HepG2 (cell line): ENCODE data around the gene PAIP1. TPM values are rescaled to one million over a fixed set of nuclear protein-coding genes. Genes with fewer than 3 reads are reported as not detected.

Experiments used
- ATAC-seq: fragments of 200-7000 bp; cut with Tn5 transposase; 3 replicates; pipeline ENCODE4 v1.9.1; 2020; ENCODE audit warnings: mild to moderate bottlenecking, moderate library complexity
- BruUV-seq: library from RNA; stranded (reverse); fragments of 400-500 nt; replicated peaks from 2 replicates; lab custom pipeline; 2021; lab: Mats Ljungman, UMichigan
- CTCF ChIA-PET: fragments of 300-600 bp; formaldehyde crosslinking; extraction: SDS; loops from one replicate; lab custom pipeline; 2021; ENCODE audit warnings: low total read pairs, inconsistent platforms, low intra/inter-chr PET ratio; lab: Yijun Ruan, JAX
- POLR2A ChIA-PET: fragments of 350-600 bp; sonication (Branson Sonifier 250); formaldehyde crosslinking; loops from one replicate; lab custom pipeline; 2020; ENCODE audit warnings: antibody characterized with exemption, inconsistent platforms; lab: Yijun Ruan, JAX
- DNase-seq: peaks from one replicate; pipeline ENCODE4 v3.0.0-alpha.2; 2015; ENCODE audit warnings: low spot score
- FAIRE-seq: peaks from 3 replicates; lab custom pipeline; 2011; peaks lifted over from hg19 to GRCh38; lab: Jason Lieb, UNC
- H2AFZ ChIP-seq: one replicate; pipeline ENCODE4 v1.6.1; 2011; ENCODE audit warnings: low read length, inconsistent platforms
- H3K27ac ChIP-seq: fragments of 300-600 bp; 3 replicates; pipeline ENCODE4 v1.8.0; 2011; ENCODE audit warnings: mixed run types, mild to moderate bottlenecking, mixed read lengths, low read length, inconsistent platforms; ENCODE audit not compliant: insufficient read depth; ENCODE audit errors: extremely low read length
- H3K27me3 ChIP-seq, 2 experiments: fragments of 200-600 bp in 1 of 2; 2 replicates in 1 of 2; 3 replicates in 1 of 2; pipeline versions ENCODE4 v1.6.0 to v1.8.0; 2011; ENCODE audit warnings: low read length in 2 of 2, mild to moderate bottlenecking in 2 of 2, moderate library complexity in 2 of 2, inconsistent platforms in 1 of 2; ENCODE audit not compliant: insufficient read depth in 2 of 2, control insufficient read depth in 1 of 2
- H3K36me3 ChIP-seq, 2 experiments: fragments of 200-600 bp in 1 of 2; replicated peaks in 1 of 2; 2 replicates in 1 of 2; 3 replicates in 1 of 2; pipeline versions ENCODE4 v1.5.1 to v1.8.0; 2011; ENCODE audit warnings: low read length in 2 of 2, inconsistent platforms in 1 of 2; ENCODE audit not compliant: insufficient read depth in 2 of 2, control insufficient read depth in 1 of 2
- H3K4me1 ChIP-seq: 2 replicates; pipeline ENCODE4 v1.5.1; 2012; ENCODE audit warnings: low read length, inconsistent platforms; ENCODE audit not compliant: insufficient read depth
- H3K4me2 ChIP-seq: 2 replicates; pipeline ENCODE4 v1.6.0; 2011; ENCODE audit warnings: low read depth, low read length, inconsistent platforms
- H3K4me3 ChIP-seq, 3 experiments: fragments of 200-600 bp in 1 of 3; sonication (generic), shearing (Covaris generic) in 1 of 3; replicated peaks in 1 of 3; 2 replicates each; pipeline ENCODE4 v1.5.1; 2011 to 2016; ENCODE audit warnings: low read length in 3 of 3, inconsistent platforms in 2 of 3, low read depth in 2 of 3, mild to moderate bottlenecking in 2 of 3, control low read depth in 1 of 3, mixed read lengths in 1 of 3; ENCODE audit not compliant: insufficient read depth in 1 of 3
- H3K79me2 ChIP-seq: one replicate; pipeline ENCODE4 v1.6.1; 2011; ENCODE audit warnings: low read length, inconsistent platforms; ENCODE audit not compliant: insufficient read depth
- H3K9ac ChIP-seq: 2 replicates; pipeline ENCODE4 v1.6.0; 2011; ENCODE audit warnings: mild to moderate bottlenecking, low read depth, low read length, inconsistent platforms; ENCODE audit not compliant: insufficient read depth
- H3K9me3 ChIP-seq: 2 replicates; pipeline ENCODE4 v1.5.1; 2012; ENCODE audit warnings: mild to moderate bottlenecking, low read length
- H4K20me1 ChIP-seq: 2 replicates; pipeline ENCODE4 v1.6.0; 2011; ENCODE audit warnings: inconsistent platforms, mild to moderate bottlenecking, low read length, moderate library complexity; ENCODE audit not compliant: insufficient read depth
- HDAC1 ChIP-seq: sonication (generic); formaldehyde crosslinking; IDR thresholded peaks from 2 replicates; pipeline ENCODE4 v1.5.1; 2020; ENCODE audit warnings: mild to moderate bottlenecking, missing genetic modification reagents
- HMG20A ChIP-seq: IDR thresholded peaks from 2 replicates; pipeline ENCODE4 v1.6.1; 2016; ENCODE audit warnings: borderline replicate concordance
- MATR3 ChIP-seq: sonication (generic); formaldehyde crosslinking; IDR thresholded peaks from 2 replicates; pipeline ENCODE4 v1.4.0; 2020; ENCODE audit warnings: missing genetic modification reagents
- MEF2D ChIP-seq: sonication (generic); formaldehyde crosslinking; IDR thresholded peaks from 2 replicates; pipeline ENCODE4 v1.5.1; 2020; ENCODE audit warnings: mild to moderate bottlenecking, missing genetic modification reagents
- NFRKB ChIP-seq: fragments of 450-650 bp; IDR thresholded peaks from 2 replicates; pipeline ENCODE4 v1.6.1; 2017
- PHF21A ChIP-seq: sonication (generic); formaldehyde crosslinking; IDR thresholded peaks from 2 replicates; pipeline ENCODE4 v1.5.0; 2020; ENCODE audit warnings: mild to moderate bottlenecking, missing genetic modification reagents
- PHF5A ChIP-seq: IDR thresholded peaks from one replicate; pipeline ENCODE4 v1.6.1; 2018; ENCODE audit warnings: low read depth, missing genetic modification reagents; ENCODE audit not compliant: unreplicated experiment
- SMC3 ChIP-seq: IDR thresholded peaks from 2 replicates; pipeline ENCODE4 v1.6.1; 2011; ENCODE audit warnings: low read length, improper control_type of control experiment
- THYN1 ChIP-seq: sonication (generic); formaldehyde crosslinking; IDR thresholded peaks from 2 replicates; pipeline ENCODE4 v1.8.1; 2023; ENCODE audit warnings: low read depth, mild to moderate bottlenecking, moderate library complexity, missing genetic modification reagents, borderline replicate concordance
- ZNF746 ChIP-seq: sonication (generic); formaldehyde crosslinking; IDR thresholded peaks from 2 replicates; pipeline ENCODE4 v1.8.0; 2022; ENCODE audit warnings: mild to moderate bottlenecking, missing genetic modification reagents
- WGBS: methylation state at CpG from one replicate; pipeline ENCODE4 v1.1.6; 2017; ENCODE audit warnings: low lambda C conversion rate; 5-methylcytosine and 5-hydroxymethylcytosine counted together
- in situ Hi-C: cut with HindIII; loops from 2 replicates; pipeline ENCODE4 v1.10.0; 2017; ENCODE audit warnings: low pct_unique_long_range_greater_than_20kb; ENCODE audit not compliant: extremely low pct_ligation_motif_present
- intact Hi-C: fragments of 100-400 bp; cut with micrococcal nuclease; formaldehyde crosslinking; loops from one replicate; pipeline ENCODE4 v1.10.0; 2022; ENCODE audit not compliant: unreplicated experiment
- polyA plus RNA-seq, 8 experiments: library from polyadenylated mRNA; depleted of rRNA in 3 of 8; stranded (reverse) in 7 of 8; unstranded in 1 of 8; fragments of >200 nt; fragmentation: Illumina TruSeq in 4 of 8; extraction: Trizol in 4 of 8; gene quantifications; 2 replicates each; pipeline versions ENCODE4 v1.2.1 to v1.2.3, GENCODE V29; 2011 to 2016; ENCODE audit warnings: low read depth in 4 of 8, missing spikeins in 1 of 8, mixed read lengths in 1 of 8; ENCODE audit not compliant: insufficient read depth in 1 of 8
- total RNA-seq, 5 experiments: library from RNA; depleted of rRNA; stranded (reverse); fragments of >200 nt; fragmentation: Illumina TruSeq; extraction: Trizol; gene quantifications; 2 replicates each; pipeline ENCODE4 v1.2.3, GENCODE V29; 2016; ENCODE audit warnings: low read depth in 1 of 5
- TF ChIP-seq, protein P1 (sequence below): sonication (generic); formaldehyde crosslinking; IDR thresholded peaks from 2 replicates; pipeline ENCODE4 v1.5.0; 2020; ENCODE audit warnings: missing genetic modification reagents, mild to moderate bottlenecking, borderline replicate concordance
- TF ChIP-seq, protein P2 (sequence below): sonication (generic); formaldehyde crosslinking; conservative IDR thresholded peaks from 2 replicates; pipeline ENCODE4 v1.4.0; 2020; ENCODE audit warnings: missing genetic modification reagents
- TF ChIP-seq, protein P3 (sequence below): sonication (generic); formaldehyde crosslinking; IDR thresholded peaks from 2 replicates; pipeline ENCODE4 v1.4.0; 2020; ENCODE audit warnings: mild to moderate bottlenecking, low read depth, missing genetic modification reagents
- TF ChIP-seq, protein P4 (sequence below): sonication (generic); formaldehyde crosslinking; IDR thresholded peaks from 2 replicates; pipeline ENCODE4 v1.5.1; 2020; ENCODE audit warnings: mild to moderate bottlenecking, missing genetic modification reagents, borderline replicate concordance
- TF ChIP-seq, protein P5 (sequence below): sonication (generic); formaldehyde crosslinking; IDR thresholded peaks from 2 replicates; pipeline ENCODE4 v1.8.1; 2023; ENCODE audit warnings: mild to moderate bottlenecking, missing genetic modification reagents

PAIP1 gene
- total and polyA plus RNA-seq, 2 of the 13 experiments (the other 11 are each of a cell fraction or from before 2014, with no cell fraction given) = 96.6 to 116 TPM

DNA sequence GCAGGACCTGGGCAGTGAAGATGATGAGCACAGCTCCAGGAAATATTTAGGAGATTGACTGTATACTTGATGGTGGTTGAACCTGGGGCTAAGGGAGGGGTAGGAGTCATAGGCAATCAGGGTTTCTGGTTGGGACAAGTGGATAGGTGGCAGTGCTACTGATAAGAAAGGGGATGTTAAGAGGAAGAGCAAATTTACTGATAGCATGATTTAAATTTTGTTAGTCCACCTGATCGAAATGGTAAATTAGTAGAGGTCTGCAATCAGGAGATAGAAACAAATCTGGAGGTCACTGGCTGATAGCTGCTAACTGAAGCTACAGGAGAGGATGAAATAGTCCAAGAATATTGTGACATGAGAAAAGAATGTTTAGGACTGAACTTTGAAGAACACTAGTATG, 36.3 kb downstream of the PAIP1 start:
- no peak overlapping the region for H3K27ac ChIP-seq
- no TSS peak for BruUV-seq
- DNase-seq (no peak), ATAC-seq (no peak), FAIRE-seq (no peak)
- no peak overlapping the region for H2AFZ ChIP-seq
- H4K20me1 ChIP-seq = no peaks in the 10 kb centered on the region
- no peaks in the 10 kb centered on the region for H3K9me3 ChIP-seq
- no peak overlapping the region for H3K4me2 ChIP-seq
- in situ Hi-C loops (no loop called here), intact Hi-C loops (no loop called here)
- no peaks in the 10 kb centered on the region; a peak in 1 of 5 replicates for H3K36me3 ChIP-seq
- peaks cover 12% of the 10 kb centered on the region for H3K4me1 ChIP-seq
- H3K4me3 ChIP-seq = no peak overlapping the region
- H3K9ac ChIP-seq = no peak overlapping the region
- no peaks in the 10 kb centered on the region for H3K27me3 ChIP-seq
- POLR2A ChIA-PET = interaction anchor here (0.6 to 0.7 kb wide), 2 partner anchors 35 to 87 kb away, joined by 3 to 5 read pairs; no protein-coding TSS in a partner anchor
- 81% methylated on average over 1 of the region's 1 CpG for WGBS
- CTCF ChIA-PET = no interaction called here
- no peaks in the 10 kb centered on the region for H3K79me2 ChIP-seq
- TF ChIP-seq HMG20A (CRISPR knock-in tag) (no peak), ZNF746 (CRISPR knock-in tag) (no peak), MEF2D (CRISPR knock-in tag) (no peak), HDAC1 (CRISPR knock-in tag) (no peak), MATR3 (CRISPR knock-in tag) (no peak), THYN1 (CRISPR knock-in tag) (no peak), PHF21A (CRISPR knock-in tag) (no peak), PHF5A (CRISPR knock-in tag) (no peak), SMC3 (no peak), NFRKB (no peak)
- TF ChIP-seq, protein P1, sequence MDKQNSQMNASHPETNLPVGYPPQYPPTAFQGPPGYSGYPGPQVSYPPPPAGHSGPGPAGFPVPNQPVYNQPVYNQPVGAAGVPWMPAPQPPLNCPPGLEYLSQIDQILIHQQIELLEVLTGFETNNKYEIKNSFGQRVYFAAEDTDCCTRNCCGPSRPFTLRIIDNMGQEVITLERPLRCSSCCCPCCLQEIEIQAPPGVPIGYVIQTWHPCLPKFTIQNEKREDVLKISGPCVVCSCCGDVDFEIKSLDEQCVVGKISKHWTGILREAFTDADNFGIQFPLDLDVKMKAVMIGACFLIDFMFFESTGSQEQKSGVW (CRISPR knock-in tag) = no peak
- TF ChIP-seq, protein P2, sequence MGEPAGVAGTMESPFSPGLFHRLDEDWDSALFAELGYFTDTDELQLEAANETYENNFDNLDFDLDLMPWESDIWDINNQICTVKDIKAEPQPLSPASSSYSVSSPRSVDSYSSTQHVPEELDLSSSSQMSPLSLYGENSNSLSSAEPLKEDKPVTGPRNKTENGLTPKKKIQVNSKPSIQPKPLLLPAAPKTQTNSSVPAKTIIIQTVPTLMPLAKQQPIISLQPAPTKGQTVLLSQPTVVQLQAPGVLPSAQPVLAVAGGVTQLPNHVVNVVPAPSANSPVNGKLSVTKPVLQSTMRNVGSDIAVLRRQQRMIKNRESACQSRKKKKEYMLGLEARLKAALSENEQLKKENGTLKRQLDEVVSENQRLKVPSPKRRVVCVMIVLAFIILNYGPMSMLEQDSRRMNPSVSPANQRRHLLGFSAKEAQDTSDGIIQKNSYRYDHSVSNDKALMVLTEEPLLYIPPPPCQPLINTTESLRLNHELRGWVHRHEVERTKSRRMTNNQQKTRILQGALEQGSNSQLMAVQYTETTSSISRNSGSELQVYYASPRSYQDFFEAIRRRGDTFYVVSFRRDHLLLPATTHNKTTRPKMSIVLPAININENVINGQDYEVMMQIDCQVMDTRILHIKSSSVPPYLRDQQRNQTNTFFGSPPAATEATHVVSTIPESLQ = no peak
- TF ChIP-seq, protein P3, sequence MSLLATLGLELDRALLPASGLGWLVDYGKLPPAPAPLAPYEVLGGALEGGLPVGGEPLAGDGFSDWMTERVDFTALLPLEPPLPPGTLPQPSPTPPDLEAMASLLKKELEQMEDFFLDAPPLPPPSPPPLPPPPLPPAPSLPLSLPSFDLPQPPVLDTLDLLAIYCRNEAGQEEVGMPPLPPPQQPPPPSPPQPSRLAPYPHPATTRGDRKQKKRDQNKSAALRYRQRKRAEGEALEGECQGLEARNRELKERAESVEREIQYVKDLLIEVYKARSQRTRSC (CRISPR knock-in tag) = no peak
- TF ChIP-seq, protein P4, sequence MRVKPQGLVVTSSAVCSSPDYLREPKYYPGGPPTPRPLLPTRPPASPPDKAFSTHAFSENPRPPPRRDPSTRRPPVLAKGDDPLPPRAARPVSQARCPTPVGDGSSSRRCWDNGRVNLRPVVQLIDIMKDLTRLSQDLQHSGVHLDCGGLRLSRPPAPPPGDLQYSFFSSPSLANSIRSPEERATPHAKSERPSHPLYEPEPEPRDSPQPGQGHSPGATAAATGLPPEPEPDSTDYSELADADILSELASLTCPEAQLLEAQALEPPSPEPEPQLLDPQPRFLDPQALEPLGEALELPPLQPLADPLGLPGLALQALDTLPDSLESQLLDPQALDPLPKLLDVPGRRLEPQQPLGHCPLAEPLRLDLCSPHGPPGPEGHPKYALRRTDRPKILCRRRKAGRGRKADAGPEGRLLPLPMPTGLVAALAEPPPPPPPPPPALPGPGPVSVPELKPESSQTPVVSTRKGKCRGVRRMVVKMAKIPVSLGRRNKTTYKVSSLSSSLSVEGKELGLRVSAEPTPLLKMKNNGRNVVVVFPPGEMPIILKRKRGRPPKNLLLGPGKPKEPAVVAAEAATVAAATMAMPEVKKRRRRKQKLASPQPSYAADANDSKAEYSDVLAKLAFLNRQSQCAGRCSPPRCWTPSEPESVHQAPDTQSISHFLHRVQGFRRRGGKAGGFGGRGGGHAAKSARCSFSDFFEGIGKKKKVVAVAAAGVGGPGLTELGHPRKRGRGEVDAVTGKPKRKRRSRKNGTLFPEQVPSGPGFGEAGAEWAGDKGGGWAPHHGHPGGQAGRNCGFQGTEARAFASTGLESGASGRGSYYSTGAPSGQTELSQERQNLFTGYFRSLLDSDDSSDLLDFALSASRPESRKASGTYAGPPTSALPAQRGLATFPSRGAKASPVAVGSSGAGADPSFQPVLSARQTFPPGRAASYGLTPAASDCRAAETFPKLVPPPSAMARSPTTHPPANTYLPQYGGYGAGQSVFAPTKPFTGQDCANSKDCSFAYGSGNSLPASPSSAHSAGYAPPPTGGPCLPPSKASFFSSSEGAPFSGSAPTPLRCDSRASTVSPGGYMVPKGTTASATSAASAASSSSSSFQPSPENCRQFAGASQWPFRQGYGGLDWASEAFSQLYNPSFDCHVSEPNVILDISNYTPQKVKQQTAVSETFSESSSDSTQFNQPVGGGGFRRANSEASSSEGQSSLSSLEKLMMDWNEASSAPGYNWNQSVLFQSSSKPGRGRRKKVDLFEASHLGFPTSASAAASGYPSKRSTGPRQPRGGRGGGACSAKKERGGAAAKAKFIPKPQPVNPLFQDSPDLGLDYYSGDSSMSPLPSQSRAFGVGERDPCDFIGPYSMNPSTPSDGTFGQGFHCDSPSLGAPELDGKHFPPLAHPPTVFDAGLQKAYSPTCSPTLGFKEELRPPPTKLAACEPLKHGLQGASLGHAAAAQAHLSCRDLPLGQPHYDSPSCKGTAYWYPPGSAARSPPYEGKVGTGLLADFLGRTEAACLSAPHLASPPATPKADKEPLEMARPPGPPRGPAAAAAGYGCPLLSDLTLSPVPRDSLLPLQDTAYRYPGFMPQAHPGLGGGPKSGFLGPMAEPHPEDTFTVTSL (CRISPR knock-in tag) = no peak
- TF ChIP-seq, protein P5, sequence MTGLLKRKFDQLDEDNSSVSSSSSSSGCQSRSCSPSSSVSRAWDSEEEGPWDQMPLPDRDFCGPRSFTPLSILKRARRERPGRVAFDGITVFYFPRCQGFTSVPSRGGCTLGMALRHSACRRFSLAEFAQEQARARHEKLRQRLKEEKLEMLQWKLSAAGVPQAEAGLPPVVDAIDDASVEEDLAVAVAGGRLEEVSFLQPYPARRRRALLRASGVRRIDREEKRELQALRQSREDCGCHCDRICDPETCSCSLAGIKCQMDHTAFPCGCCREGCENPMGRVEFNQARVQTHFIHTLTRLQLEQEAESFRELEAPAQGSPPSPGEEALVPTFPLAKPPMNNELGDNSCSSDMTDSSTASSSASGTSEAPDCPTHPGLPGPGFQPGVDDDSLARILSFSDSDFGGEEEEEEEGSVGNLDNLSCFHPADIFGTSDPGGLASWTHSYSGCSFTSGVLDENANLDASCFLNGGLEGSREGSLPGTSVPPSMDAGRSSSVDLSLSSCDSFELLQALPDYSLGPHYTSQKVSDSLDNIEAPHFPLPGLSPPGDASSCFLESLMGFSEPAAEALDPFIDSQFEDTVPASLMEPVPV (CRISPR knock-in tag) = no peak
